ENCODE measurements around the gene POLR2F.
"Not testable (repeated sequence)": the region's sequence is repeated elsewhere in the genome, so short reads cannot be mapped to it uniquely, and the experiment has no call there.

The POLR2F gene

GRCh38 chr22:37955825-37956397 lies 2.4 kb downstream of the POLR2F start:
- DNase-seq, result not testable (repeated sequence)

GRCh38 chr22:37957232-37957631 lies 3.7 kb downstream of the POLR2F start:
- no peak for DNase-seq

- no peak for DNase-seq
Measured at GRCh38 chr22:37959231-37959825, 5.8 kb downstream of the POLR2F start.

- DNase-seq, result no peak
Measured at GRCh38 chr22:37961062-37961461, 7.6 kb downstream of the POLR2F start.

GRCh38 chr22:37965940-37966664 lies 12.6 kb downstream of the POLR2F start:
- no peak for DNase-seq

GRCh38 chr22:37967147-37967546 lies 13.6 kb downstream of the POLR2F start:
- no peak for DNase-seq

GRCh38 chr22:37967637-37968451 lies 14.3 kb downstream of the POLR2F start:
- DNase-seq, result no peak

- DNase-seq, result no peak
Measured at GRCh38 chr22:37968452-37969251, 15.2 kb downstream of the POLR2F start.

- no peak for DNase-seq
Measured at GRCh38 chr22:37970864-37971263, 17.4 kb downstream of the POLR2F start.

GRCh38 chr22:37971475-37972434 lies 18.3 kb downstream of the POLR2F start:
- no peak for DNase-seq

- no peak for DNase-seq
Measured at GRCh38 chr22:37972527-37972926, 19.0 kb downstream of the POLR2F start.

GRCh38 chr22:37973271-37974170 lies 20.0 kb downstream of the POLR2F start:
- no peak for DNase-seq

GRCh38 chr22:37975153-37975552 lies 21.7 kb downstream of the POLR2F start:
- no peak for DNase-seq

- not testable (repeated sequence) for DNase-seq
Measured at GRCh38 chr22:37976022-37976421, 22.5 kb downstream of the POLR2F start.

- DNase-seq, result no peak
Measured at GRCh38 chr22:37976547-37976946, 23.0 kb downstream of the POLR2F start.

GRCh38 chr22:37979782-37980181 lies 26.3 kb downstream of the POLR2F start:
- no peak for DNase-seq

- DNase-seq, result no peak
Measured at GRCh38 chr22:37981282-37982011, 27.9 kb downstream of the POLR2F start.

GRCh38 chr22:37982151-37982785 lies 28.8 kb downstream of the POLR2F start:
- no peak for DNase-seq

Measured in inflammatory macrophage treated with lipopolysaccharide for 4 hours (primary cell).